Stromal cell of bone marrow (primary cell): ENCODE results near the gene RDH13.
"Not testable (repeated sequence)": the region's sequence is repeated elsewhere in the genome, so short reads cannot be mapped to it uniquely, and the experiment has no call there.

ENCODE experiments used
- DNase-seq: peaks from one replicate; pipeline ENCODE4 v3.0.0-alpha.2; 2012; ENCODE audit warnings: low read depth

Gene RDH13

GRCh38 chr19:55062735-55063491 lies at the start of gene RDH13:
TSS of gene RDH13 (minus strand) at chr19:55063148. CDS start at chr19:55063032, 116 bp downstream.
- DNase-seq: peak; percentile 85

- no peak for DNase-seq
Observed at GRCh38 chr19:55112246-55112776, 49.4 kb upstream of the RDH13 start.

GRCh38 chr19:55111238-55111831 lies 48.4 kb upstream of the RDH13 start:
- DNase-seq: no peak

GRCh38 chr19:55109527-55110291 lies 46.8 kb upstream of the RDH13 start:
- DNase-seq: no peak

GRCh38 chr19:55107252-55107651 lies 44.3 kb upstream of the RDH13 start:
- not testable (repeated sequence) for DNase-seq

GRCh38 chr19:55106591-55106990 lies 43.6 kb upstream of the RDH13 start:
- DNase-seq: no peak

- no peak for DNase-seq
Observed at GRCh38 chr19:55105237-55105636, 42.3 kb upstream of the RDH13 start.

- DNase-seq: no peak
Observed at GRCh38 chr19:55103190-55103589, 40.2 kb upstream of the RDH13 start.

GRCh38 chr19:55101261-55101660 lies 38.3 kb upstream of the RDH13 start:
- no peak for DNase-seq

GRCh38 chr19:55099557-55100506 lies 36.9 kb upstream of the RDH13 start:
- DNase-seq: no peak

- no peak for DNase-seq
Observed at GRCh38 chr19:55098716-55099556, 36.0 kb upstream of the RDH13 start.

GRCh38 chr19:55097864-55098715 lies 35.1 kb upstream of the RDH13 start:
- no peak for DNase-seq

GRCh38 chr19:55096061-55096701 lies 33.2 kb upstream of the RDH13 start:
- no peak for DNase-seq

GRCh38 chr19:55095260-55096060 lies 32.5 kb upstream of the RDH13 start:
- no peak for DNase-seq

GRCh38 chr19:55094456-55095259 lies 31.7 kb upstream of the RDH13 start:
- no peak for DNase-seq

- DNase-seq: no peak
Observed at GRCh38 chr19:55092423-55093318, 29.7 kb upstream of the RDH13 start.
